ENCODE data around the gene CACNA2D1. TPM values are rescaled to one million over a fixed set of nuclear protein-coding genes. Genes with fewer than 3 reads are reported as not detected.
A peak's percentile ranks its signal among the peaks of the same experiment; 100 is the strongest.

CACNA2D1 gene
- total RNA-seq, 1 donor: 63.5 TPM

DNA sequence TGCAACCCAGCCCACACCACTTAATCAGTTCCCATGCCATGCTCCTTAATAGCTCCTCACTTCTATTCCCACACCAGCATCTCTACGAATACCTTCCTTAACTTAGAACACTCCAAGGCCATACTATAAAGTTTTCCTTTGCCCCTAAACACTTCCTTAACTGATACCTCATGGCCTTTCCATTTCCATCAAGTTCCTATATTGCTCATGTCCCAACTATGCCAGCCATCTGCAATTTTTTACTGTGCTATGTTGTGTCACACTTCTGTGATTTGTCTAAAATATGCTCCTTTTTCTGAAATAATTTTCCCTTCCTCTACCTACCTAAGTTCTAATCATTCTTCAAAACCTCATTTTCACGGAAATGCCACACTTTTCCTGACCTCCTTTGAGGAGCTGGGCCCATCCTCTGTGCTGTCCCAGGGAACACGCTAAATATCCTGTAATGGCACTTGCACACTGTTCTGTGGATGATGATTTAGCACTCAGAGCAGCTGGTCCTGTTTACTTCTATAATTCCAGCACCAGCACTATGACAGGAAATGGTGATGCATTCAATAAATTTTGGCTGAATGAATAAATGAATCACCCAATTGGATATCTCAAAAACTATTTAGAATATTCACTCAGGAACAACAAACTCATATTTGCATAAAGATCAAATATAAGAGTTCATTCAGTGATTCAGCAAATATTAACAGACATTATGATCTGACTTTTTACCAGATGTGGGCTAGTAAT is 407.3 kb downstream of the CACNA2D1 start:
- peak; percentile 59 for DNase-seq (ENCODE audit: low read depth)
- TF ChIP-seq, protein P1, sequence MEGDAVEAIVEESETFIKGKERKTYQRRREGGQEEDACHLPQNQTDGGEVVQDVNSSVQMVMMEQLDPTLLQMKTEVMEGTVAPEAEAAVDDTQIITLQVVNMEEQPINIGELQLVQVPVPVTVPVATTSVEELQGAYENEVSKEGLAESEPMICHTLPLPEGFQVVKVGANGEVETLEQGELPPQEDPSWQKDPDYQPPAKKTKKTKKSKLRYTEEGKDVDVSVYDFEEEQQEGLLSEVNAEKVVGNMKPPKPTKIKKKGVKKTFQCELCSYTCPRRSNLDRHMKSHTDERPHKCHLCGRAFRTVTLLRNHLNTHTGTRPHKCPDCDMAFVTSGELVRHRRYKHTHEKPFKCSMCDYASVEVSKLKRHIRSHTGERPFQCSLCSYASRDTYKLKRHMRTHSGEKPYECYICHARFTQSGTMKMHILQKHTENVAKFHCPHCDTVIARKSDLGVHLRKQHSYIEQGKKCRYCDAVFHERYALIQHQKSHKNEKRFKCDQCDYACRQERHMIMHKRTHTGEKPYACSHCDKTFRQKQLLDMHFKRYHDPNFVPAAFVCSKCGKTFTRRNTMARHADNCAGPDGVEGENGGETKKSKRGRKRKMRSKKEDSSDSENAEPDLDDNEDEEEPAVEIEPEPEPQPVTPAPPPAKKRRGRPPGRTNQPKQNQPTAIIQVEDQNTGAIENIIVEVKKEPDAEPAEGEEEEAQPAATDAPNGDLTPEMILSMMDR (IDR thresholded peaks at IDR 0.05; ENCODE audit: insufficient read depth, low read depth, low read length): no peak
- H3K4me3 ChIP-seq (ENCODE audit: low read depth, low read length): no peak overlapping the region

DNA sequence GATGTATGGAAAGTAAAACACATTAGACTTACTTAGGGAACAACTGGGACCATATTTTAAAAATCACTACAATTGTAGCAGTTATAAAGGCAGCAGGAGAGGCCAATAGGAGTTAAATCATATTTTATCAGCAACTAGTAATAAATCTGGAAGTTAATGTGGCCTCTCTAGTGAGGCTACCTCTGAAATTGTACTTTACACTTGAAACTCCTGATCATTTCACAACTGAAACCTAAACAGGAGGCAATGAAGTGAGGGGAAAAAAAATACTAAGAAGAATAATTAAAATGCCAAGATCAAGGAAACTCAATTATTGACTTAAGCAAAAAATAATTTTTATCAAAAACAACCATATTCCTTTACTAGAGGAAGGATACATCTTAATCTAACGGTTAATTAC is 408.1 kb downstream of the CACNA2D1 start:
- DNase-seq (ENCODE audit: low read depth): no peak
- TF ChIP-seq, protein P1 (IDR thresholded peaks at IDR 0.05; ENCODE audit: insufficient read depth, low read depth, low read length): no peak
- H3K4me3 ChIP-seq (ENCODE audit: low read depth, low read length): no peak overlapping the region

DNA sequence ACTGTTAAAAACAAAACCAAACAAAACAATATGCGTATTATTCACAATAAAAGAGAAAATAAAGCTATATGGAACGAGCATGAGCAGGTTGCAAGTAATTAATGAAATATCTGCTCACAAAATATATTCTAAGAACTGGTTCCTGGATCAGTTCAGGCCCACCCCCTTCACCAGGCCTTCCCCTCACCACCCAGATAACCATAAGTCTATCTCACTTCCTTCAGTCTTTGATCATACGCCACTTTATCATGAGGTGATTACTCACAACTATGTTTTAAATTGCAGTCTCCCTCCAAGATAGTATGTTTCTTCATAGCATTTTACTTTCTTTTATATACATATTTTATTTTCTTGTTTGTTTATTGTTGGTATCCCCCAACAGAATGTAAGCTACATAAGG is 410.7 kb downstream of the CACNA2D1 start:
- no peak overlapping the region for H3K4me3 ChIP-seq (ENCODE audit: low read depth, low read length)
- TF ChIP-seq, protein P1 (IDR thresholded peaks at IDR 0.05; ENCODE audit: insufficient read depth, low read depth, low read length): no peak
- no peak for DNase-seq (ENCODE audit: low read depth)

DNA sequence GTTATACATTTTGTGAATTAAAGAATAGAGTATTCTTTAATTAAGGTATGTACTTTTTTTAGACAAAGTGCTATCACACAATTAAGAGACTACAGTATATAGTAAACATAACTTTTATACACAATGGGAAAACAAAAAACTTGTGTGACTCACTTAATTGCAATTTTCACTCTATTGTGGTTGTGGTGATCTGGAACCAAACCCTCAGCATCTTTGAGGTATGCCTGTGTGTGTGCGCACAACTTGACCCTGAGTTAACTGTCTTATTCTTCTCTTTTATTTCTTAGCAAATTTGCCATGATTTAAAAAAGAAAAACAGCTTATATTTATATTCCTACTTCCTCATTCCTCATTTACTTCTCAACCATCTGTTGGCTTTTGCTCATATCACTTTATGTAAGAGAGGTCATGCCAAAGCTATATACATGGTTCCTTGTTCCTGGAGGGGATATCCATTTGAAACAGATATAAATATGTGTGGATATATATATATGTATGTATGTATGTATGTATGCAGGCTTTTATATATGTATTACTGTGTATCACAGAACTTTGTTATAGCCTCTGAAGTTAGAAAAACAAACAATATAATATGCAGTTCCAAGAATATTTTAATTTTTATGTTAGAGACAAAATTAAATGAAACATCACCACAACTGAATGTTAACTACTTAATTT is 414.2 kb downstream of the CACNA2D1 start:
- no peak overlapping the region for H3K4me3 ChIP-seq (ENCODE audit: low read depth, low read length)
- TF ChIP-seq, protein P1 (IDR thresholded peaks at IDR 0.05; ENCODE audit: insufficient read depth, low read depth, low read length): no peak
- DNase-seq (ENCODE audit: low read depth): no peak

DNA sequence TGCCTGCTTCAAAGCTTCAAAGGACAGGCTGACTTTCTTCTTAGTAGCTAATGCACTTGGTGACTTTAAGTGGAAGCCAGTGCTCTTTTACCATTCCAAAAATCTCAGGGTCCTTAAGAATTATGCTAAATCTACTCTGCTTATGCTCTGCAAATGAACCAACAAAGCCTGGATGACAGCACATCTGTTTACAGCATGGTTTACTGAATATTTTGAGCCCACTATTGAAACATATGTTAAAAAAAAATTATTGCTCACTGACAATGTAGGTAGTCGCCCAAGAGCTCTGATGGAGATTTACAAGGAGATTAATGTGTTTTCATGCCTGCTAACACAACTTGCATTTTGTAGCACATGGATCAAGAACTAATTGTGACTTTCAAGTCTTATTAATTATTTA is 415.5 kb downstream of the CACNA2D1 start:
- no peak overlapping the region for H3K4me3 ChIP-seq (ENCODE audit: low read depth, low read length)
- TF ChIP-seq, protein P1 (IDR thresholded peaks at IDR 0.05; ENCODE audit: insufficient read depth, low read depth, low read length): no peak
- no peak for DNase-seq (ENCODE audit: low read depth)

DNA sequence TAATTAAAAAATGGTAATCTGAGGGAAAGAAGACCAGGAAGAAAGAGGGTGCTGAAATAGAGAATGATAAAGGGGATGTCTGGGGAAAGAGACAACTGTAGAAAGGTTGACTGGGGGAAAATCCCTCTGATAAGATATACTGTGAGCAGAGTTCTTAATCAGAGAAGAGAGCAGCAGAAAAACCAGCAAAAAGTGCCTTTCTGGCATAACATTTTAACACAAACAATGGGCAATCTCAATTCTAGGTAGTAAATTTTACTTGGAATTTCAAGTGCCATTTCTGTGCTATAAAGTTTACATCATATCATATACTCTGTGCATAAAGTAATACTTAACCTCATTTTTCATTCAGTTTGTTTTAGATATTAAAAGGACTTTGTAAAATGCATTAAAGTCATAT is 421.9 kb downstream of the CACNA2D1 start:
- TF ChIP-seq, protein P1 (IDR thresholded peaks at IDR 0.05; ENCODE audit: insufficient read depth, low read depth, low read length): no peak
- DNase-seq (ENCODE audit: low read depth): no peak
- no peak overlapping the region for H3K4me3 ChIP-seq (ENCODE audit: low read depth, low read length)

Data from fibroblast of villous mesenchyme (primary cell).